A549 (cell line): ENCODE measurements around the gene ARHGAP31. TPM values are rescaled to one million over a fixed set of nuclear protein-coding genes. Genes with fewer than 3 reads are reported as not detected.

ENCODE experiments used
- ATAC-seq, 2 experiments: fragments of 200-7000 bp in 1 of 2; fragments of >200 bp in 1 of 2; cut with Nextera tagmentation in 1 of 2; cut with Tn5 transposase in 1 of 2; 3 replicates each; pipeline versions ENCODE4 v1.8.0 to v1.9.1; 2018 to 2020; ENCODE audit warnings: mild to moderate bottlenecking in 1 of 2, moderate library complexity in 1 of 2
- CTCF ChIA-PET: fragments of 300-600 bp; sonication (Branson Sonifier 250); formaldehyde crosslinking; extraction: SDS; loops from one replicate; lab custom pipeline; 2021; ENCODE audit warnings: antibody characterized with exemption, inconsistent platforms; lab: Yijun Ruan, JAX
- POLR2A ChIA-PET: fragments of 350-600 bp; formaldehyde crosslinking; extraction: SDS; loops from one replicate; lab custom pipeline; 2021; ENCODE audit warnings: antibody characterized with exemption, inconsistent platforms; lab: Yijun Ruan, JAX
- DNase-seq, 2 experiments: peaks; one replicate each; pipeline versions ENCODE4 v3.0.0 to v3.0.0-alpha.2; 2011 to 2016; ENCODE audit warnings: low read depth in 1 of 2, low spot score in 1 of 2
- FAIRE-seq: peaks from 2 replicates; lab custom pipeline; 2011; peaks lifted over from hg19 to GRCh38; lab: Jason Lieb, UNC
- H3K27ac ChIP-seq, 2 experiments: fragments of >200 bp; sonication (Bioruptor Twin); formaldehyde crosslinking; 3 replicates each; pipeline ENCODE4 v1.5.1; 2016 to 2017
- H3K4me1 ChIP-seq: fragments of >200 bp; sonication (Bioruptor Twin); formaldehyde crosslinking; 3 replicates; pipeline ENCODE4 v1.6.1; 2016
- H3K4me2 ChIP-seq: fragments of >200 bp; sonication (Bioruptor Twin); formaldehyde crosslinking; 3 replicates; pipeline ENCODE4 v1.6.1; 2016
- H3K4me3 ChIP-seq: fragments of >200 bp; sonication (Bioruptor Twin); formaldehyde crosslinking; 3 replicates; pipeline ENCODE4 v1.5.1; 2016
- H3K9me3 ChIP-seq: fragments of >200 bp; sonication (Bioruptor Twin); formaldehyde crosslinking; 3 replicates; pipeline ENCODE4 v1.6.1; 2016
- BCL3 ChIP-seq: fragments of >200 bp; sonication (Bioruptor Twin); formaldehyde crosslinking; IDR thresholded peaks from 3 replicates; pipeline ENCODE4 v1.6.1; 2016
- CBX8 ChIP-seq: fragments of 200-600 bp; sonication (generic); IDR thresholded peaks from 2 replicates; pipeline ENCODE4 v1.6.1; 2016
- CEBPB ChIP-seq, 2 experiments: fragments of >200 bp in 1 of 2; sonication (Bioruptor Twin) in 1 of 2; formaldehyde crosslinking in 1 of 2; IDR thresholded peaks; 2 replicates each; pipeline ENCODE4 v1.6.1; 2012 to 2016
- CTCF ChIP-seq: fragments of >200 bp; sonication (Bioruptor Twin); formaldehyde crosslinking; IDR thresholded peaks from 3 replicates; pipeline ENCODE4 v1.5.1; 2016
- E2F6 ChIP-seq: IDR thresholded peaks from 2 replicates; pipeline ENCODE4 v1.6.1; 2012; ENCODE audit warnings: low read depth, borderline replicate concordance
- EHF ChIP-seq: fragments of 250-450 bp; sonication (Bioruptor Pico); IDR thresholded peaks from 2 replicates; pipeline ENCODE4 v1.5.0; 2020; ENCODE audit warnings: mild to moderate bottlenecking
- EHMT2 ChIP-seq: fragments of 200-600 bp; sonication (generic); IDR thresholded peaks from 2 replicates; pipeline ENCODE4 v1.6.1; 2016; ENCODE audit warnings: antibody characterized with exemption, low read depth, mild to moderate bottlenecking, moderate library complexity
- FOSB ChIP-seq: fragments of 250-450 bp; sonication (Bioruptor Pico); IDR thresholded peaks from 2 replicates; pipeline ENCODE4 v1.5.0; 2020; ENCODE audit warnings: mild to moderate bottlenecking, moderate library complexity
- HES2 ChIP-seq: fragments of >200 bp; sonication (Bioruptor Twin); formaldehyde crosslinking; IDR thresholded peaks from 2 replicates; pipeline ENCODE4 v1.6.1; 2016
- HEYL ChIP-seq: fragments of 250-450 bp; sonication (Bioruptor Pico); IDR thresholded peaks from 2 replicates; pipeline ENCODE4 v1.8.0; 2021; ENCODE audit warnings: mild to moderate bottlenecking, moderate library complexity
- HOXA7 ChIP-seq: fragments of 250-450 bp; sonication (Bioruptor Pico); IDR thresholded peaks from 2 replicates; pipeline ENCODE4 v1.5.0; 2020; ENCODE audit warnings: mild to moderate bottlenecking, moderate library complexity
- HOXB13 ChIP-seq: fragments of 250-450 bp; sonication (Bioruptor Pico); IDR thresholded peaks from 2 replicates; pipeline ENCODE4 v1.5.0; 2020; ENCODE audit warnings: low read depth, mild to moderate bottlenecking, moderate library complexity
- HOXB5 ChIP-seq: fragments of 250-450 bp; sonication (Bioruptor Pico); IDR thresholded peaks from 2 replicates; pipeline ENCODE4 v1.5.0; 2020; ENCODE audit warnings: mild to moderate bottlenecking, moderate library complexity
- JUNB ChIP-seq: fragments of >200 bp; sonication (Bioruptor Twin); formaldehyde crosslinking; IDR thresholded peaks from 2 replicates; pipeline ENCODE4 v1.6.1; 2016
- MAFK ChIP-seq: fragments of 450-650 bp; IDR thresholded peaks from 2 replicates; pipeline ENCODE4 v1.6.1; 2014; ENCODE audit not compliant: partially characterized antibody
- MAX ChIP-seq: IDR thresholded peaks from 2 replicates; pipeline ENCODE4 v1.6.1; 2012
- MYC ChIP-seq: IDR thresholded peaks from 2 replicates; pipeline ENCODE4 v1.6.1; 2012; ENCODE audit warnings: mild to moderate bottlenecking, inconsistent platforms, low read length, improper control_type of control experiment, borderline replicate concordance
- NFE2L2 ChIP-seq: fragments of 150-350 bp; conservative IDR thresholded peaks from 2 replicates; pipeline ENCODE4 v1.6.1; 2014; ENCODE audit warnings: low read length
- POLR2A ChIP-seq: IDR thresholded peaks from 2 replicates; pipeline ENCODE4 v1.6.1; 2012; ENCODE audit warnings: mild to moderate bottlenecking, low read length
- POLR2AphosphoS2 ChIP-seq: conservative IDR thresholded peaks from 2 replicates; pipeline ENCODE4 v1.6.1; 2012; ENCODE audit warnings: low read length, improper control_type of control experiment, inconsistent platforms
- RFX5 ChIP-seq: fragments of 450-650 bp; IDR thresholded peaks from 2 replicates; pipeline ENCODE4 v1.7.1; 2014; ENCODE audit warnings: antibody characterized with exemption, mild to moderate bottlenecking, moderate library complexity
- TFCP2L1 ChIP-seq: fragments of 250-450 bp; sonication (Bioruptor Pico); IDR thresholded peaks from 2 replicates; pipeline ENCODE4 v1.5.0; 2021; ENCODE audit warnings: mild to moderate bottlenecking
- USF2 ChIP-seq: fragments of 450-650 bp; IDR thresholded peaks from 2 replicates; pipeline ENCODE4 v1.6.1; 2014; ENCODE audit warnings: antibody characterized with exemption
- ZFP36 ChIP-seq: fragments of 450-650 bp; IDR thresholded peaks from 2 replicates; pipeline ENCODE4 v1.6.1; 2014; ENCODE audit warnings: borderline replicate concordance; ENCODE audit not compliant: partially characterized antibody
- WGBS: methylation state at CpG from one replicate; pipeline ENCODE4 v1.1.6; 2017; ENCODE audit errors: missing lambda C conversion rate; 5-methylcytosine and 5-hydroxymethylcytosine counted together
- polyA plus RNA-seq, 4 experiments: library from polyadenylated mRNA; depleted of rRNA in 3 of 4; stranded (reverse); fragments of >200 nt; fragmentation: RNase III in 1 of 4; extraction: RNeasy Plus Mini Kit Qiagen cat#74134 plus additional on column Dnase treatment in 1 of 4; gene quantifications; 2 replicates in 3 of 4; 3 replicates in 1 of 4; pipeline ENCODE4 v1.2.3, GENCODE V29; 2011 to 2017

Gene ARHGAP31
- polyA plus RNA-seq, 2 of the 4 experiments (the other 2 are of a cell fraction) = 0.93 to 1.3 TPM

- TF ChIP-seq E2F6 (no peak), EHF (CRISPR knock-in tag) (no peak), TFCP2L1 (no peak), HEYL (CRISPR knock-in tag) (no peak), HES2 (no peak)
- TF ChIP-seq, all 56 proteins: peak for 0
Observed at GRCh38 chr3:119297169-119297568, 3.0 kb downstream of the ARHGAP31 start (continued).

GRCh38 chr3:119298565-119298941, 4.4 kb downstream of the ARHGAP31 start:
- no peak overlapping the region for H3K4me3 ChIP-seq
- TF ChIP-seq CTCF = no peak
- no peak for TF ChIP-seq ZFP36
- no peak for TF ChIP-seq CBX8
- TF ChIP-seq USF2 = no peak
- no peak overlapping the region for H3K4me2 ChIP-seq
- 92% methylated on average over 11 of the region's 11 CpGs for WGBS
- ATAC-seq (no peak), DNase-seq (no peak), FAIRE-seq (no peak)
- no peak overlapping the region for H3K27ac ChIP-seq
- ChIA-PET POLR2A (no interaction called here), CTCF (interaction anchor here (0.6 to 1.8 kb wide), 5 partner anchors 9 to 152 kb away, joined by 3 to 6 read pairs (median 4); no protein-coding TSS in a partner anchor)
- no peaks in the 10 kb centered on the region for H3K9me3 ChIP-seq
- H3K4me1 ChIP-seq = peaks cover 7% of the 10 kb centered on the region

GRCh38 chr3:119300991-119301391, 6.8 kb downstream of the ARHGAP31 start:
- TF ChIP-seq RFX5 = no peak
- TF ChIP-seq CEBPB (IDR thresholded peaks at IDR 0.05) = no peak
- TF ChIP-seq HOXB5 (CRISPR knock-in tag) = no peak
- TF ChIP-seq POLR2A = no peak
- no peak for TF ChIP-seq USF2
- TF ChIP-seq, all 56 proteins: peak for 0
- Histone ChIP-seq H3K4me2 (no peak overlapping the region), H3K9me3 (no peaks in the 10 kb centered on the region), H3K4me3 (no peak overlapping the region), H3K4me1 (peaks cover 8% of the 10 kb centered on the region; the same call in 1 of the 3 replicates), H3K27ac (no peak overlapping the region)
- DNase-seq (no peak), ATAC-seq (no peak), FAIRE-seq (no peak)
- 77% methylated on average over 5 of the region's 5 CpGs for WGBS
- POLR2A ChIA-PET = no interaction called here
- CTCF ChIA-PET = interaction anchor here (1.0 to 1.5 kb wide), 3 partner anchors 11 to 27 kb away, joined by 3 to 6 read pairs (median 3); no protein-coding TSS in a partner anchor

GRCh38 chr3:119301662-119302061, 7.5 kb downstream of the ARHGAP31 start:
- DNase-seq = no peak
- Histone ChIP-seq H3K4me3 (no peak overlapping the region), H3K4me1 (peaks cover 8% of the 10 kb centered on the region; the same call in 1 of the 3 replicates), H3K9me3 (no peaks in the 10 kb centered on the region), H3K27ac (no peak overlapping the region), H3K4me2 (no peak overlapping the region)
- TF ChIP-seq JUNB = no peak
- no peak for TF ChIP-seq BCL3
- no peak for TF ChIP-seq POLR2A
- TF ChIP-seq E2F6 = no peak
- TF ChIP-seq POLR2AphosphoS2 = no peak
- TF ChIP-seq FOSB (CRISPR knock-in tag) = no peak
- TF ChIP-seq MYC = no peak
- no peak for TF ChIP-seq HOXA7 (CRISPR knock-in tag)
- TF ChIP-seq MAX = no peak
- no peak for TF ChIP-seq ZFP36
- TF ChIP-seq HOXB13 (CRISPR knock-in tag) = no peak
- TF ChIP-seq RFX5 = no peak
- no peak for TF ChIP-seq NFE2L2
- no peak for TF ChIP-seq MAFK
- no peak for TF ChIP-seq EHMT2
- no peak for TF ChIP-seq TFCP2L1
- ChIA-PET POLR2A (no interaction called here), CTCF (interaction anchor here (1.5 kb wide), 1 partner anchor 27 kb away, joined by 3 read pairs; no protein-coding TSS in a partner anchor)
- no peak for ATAC-seq
- FAIRE-seq = no peak
- WGBS = 83% methylated on average over 3 of the region's 3 CpGs
